ENCODE data around the gene ARRDC2. TPM values are rescaled to one million over a fixed set of nuclear protein-coding genes. Genes with fewer than 3 reads are reported as not detected.

The ARRDC2 gene
- total RNA-seq: 10 to 100 TPM; 15.8 to 16.4 TPM

DNA sequence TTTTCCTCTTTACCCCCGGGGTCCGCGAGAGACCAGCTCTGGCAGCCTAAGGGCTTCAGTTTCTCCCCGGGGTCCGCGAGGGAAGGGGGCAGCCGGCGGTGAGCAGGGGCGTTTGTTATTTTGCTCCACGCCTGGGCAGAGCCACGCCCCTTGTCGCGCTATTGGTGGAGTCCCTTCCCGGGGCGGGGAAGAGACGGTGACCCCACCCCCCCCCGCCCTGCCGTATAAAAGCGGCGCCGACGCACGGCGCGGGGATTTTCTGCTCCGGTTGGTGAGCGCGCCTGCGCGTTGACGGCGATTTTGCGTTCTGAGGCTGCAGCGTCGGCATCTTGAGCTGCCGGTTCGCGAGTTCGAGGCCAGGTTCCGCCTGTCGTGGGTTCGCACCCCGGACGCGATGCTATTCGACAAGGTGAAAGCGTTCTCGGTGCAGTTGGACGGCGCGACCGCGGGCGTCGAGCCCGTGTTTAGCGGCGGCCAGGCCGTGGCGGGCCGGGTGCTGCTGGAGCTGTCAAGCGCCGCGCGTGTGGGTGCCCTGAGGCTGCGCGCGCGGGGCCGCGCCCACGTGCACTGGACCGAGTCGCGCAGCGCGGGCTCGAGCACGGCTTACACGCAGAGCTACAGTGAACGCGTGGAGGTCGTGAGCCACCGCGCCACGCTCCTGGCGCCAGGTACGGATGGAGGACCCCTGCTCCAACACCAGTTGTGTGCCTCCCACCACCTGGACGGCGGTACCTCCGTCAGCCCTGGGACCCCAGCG is at the start of gene ARRDC2:
TSS of gene ARRDC2 (plus strand) at position 254 of the 757 bp plus-strand sequence. CDS start at position 395, 141 bp downstream.
- H3K4me1 ChIP-seq: peaks cover 3% of the 10 kb centered on the region
- H3K27me3 ChIP-seq: no peaks in the 10 kb centered on the region
- peak within 1 kb of the TSS; percentile 39 for H3K4me3 ChIP-seq
- DNase-seq: peak; percentile 93
- peak within 1 kb of the TSS; percentile 74 for H3K27ac ChIP-seq
- H3K36me3 ChIP-seq: peaks cover 9% of the 10 kb centered on the region
- H3K9ac ChIP-seq (ENCODE audit: low read depth in 2 of 2, low read length in 2 of 2): peak within 1 kb of the TSS; percentile 74 to 76
- intact Hi-C loops (cut with DNase I): loop anchor here (1.0 kb wide), 1 partner anchor 50 kb away; no protein-coding TSS in a partner anchor
- TF ChIP-seq, protein P1, sequence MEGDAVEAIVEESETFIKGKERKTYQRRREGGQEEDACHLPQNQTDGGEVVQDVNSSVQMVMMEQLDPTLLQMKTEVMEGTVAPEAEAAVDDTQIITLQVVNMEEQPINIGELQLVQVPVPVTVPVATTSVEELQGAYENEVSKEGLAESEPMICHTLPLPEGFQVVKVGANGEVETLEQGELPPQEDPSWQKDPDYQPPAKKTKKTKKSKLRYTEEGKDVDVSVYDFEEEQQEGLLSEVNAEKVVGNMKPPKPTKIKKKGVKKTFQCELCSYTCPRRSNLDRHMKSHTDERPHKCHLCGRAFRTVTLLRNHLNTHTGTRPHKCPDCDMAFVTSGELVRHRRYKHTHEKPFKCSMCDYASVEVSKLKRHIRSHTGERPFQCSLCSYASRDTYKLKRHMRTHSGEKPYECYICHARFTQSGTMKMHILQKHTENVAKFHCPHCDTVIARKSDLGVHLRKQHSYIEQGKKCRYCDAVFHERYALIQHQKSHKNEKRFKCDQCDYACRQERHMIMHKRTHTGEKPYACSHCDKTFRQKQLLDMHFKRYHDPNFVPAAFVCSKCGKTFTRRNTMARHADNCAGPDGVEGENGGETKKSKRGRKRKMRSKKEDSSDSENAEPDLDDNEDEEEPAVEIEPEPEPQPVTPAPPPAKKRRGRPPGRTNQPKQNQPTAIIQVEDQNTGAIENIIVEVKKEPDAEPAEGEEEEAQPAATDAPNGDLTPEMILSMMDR (IDR thresholded peaks at IDR 0.05): no peak
- no peaks in the 10 kb centered on the region for H3K9me3 ChIP-seq

DNA sequence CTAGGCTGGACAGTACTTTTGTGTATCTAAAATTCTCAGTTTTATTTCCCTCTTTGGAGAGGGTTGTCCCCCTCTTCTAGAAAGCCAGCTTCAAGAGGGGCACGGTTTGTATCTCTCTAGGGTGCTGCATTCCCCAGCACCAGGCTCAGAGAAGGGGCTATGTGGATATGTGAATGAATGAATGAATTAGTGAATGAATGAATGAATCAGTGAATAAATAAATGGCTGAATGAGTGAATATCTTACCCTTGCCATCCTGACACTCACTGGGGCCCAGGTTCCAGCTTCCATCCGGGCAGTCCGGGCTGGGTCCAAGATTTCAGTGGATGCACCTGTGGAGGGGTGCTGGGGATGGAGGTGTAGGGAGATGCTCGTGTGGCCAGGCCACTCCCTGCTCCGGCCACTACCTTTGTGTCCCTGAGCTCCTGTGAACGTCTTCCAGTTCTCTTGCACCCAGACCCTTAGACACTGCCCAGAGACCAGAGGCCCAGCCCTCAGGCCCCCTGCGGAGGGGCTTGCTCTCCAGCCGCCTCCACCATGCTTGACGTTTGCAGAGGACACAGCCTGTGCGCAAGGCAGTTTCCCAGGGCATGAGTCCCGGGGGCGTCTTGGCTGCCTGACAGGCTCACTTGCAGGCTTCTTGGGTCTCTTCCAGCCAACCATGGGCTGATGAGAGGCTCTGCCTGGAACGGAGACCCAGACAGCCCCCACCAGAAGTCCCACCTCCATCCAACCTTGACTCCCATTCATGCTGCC is 43.9 kb upstream of the ARRDC2 start:
- no peak overlapping the region for H3K4me3 ChIP-seq
- H3K27me3 ChIP-seq: peaks cover 18% of the 10 kb centered on the region
- DNase-seq: no peak
- no peaks in the 10 kb centered on the region for H3K9me3 ChIP-seq
- H3K36me3 ChIP-seq: no peaks in the 10 kb centered on the region
- intact Hi-C loops (cut with DNase I): no loop called here
- H3K27ac ChIP-seq: no peak overlapping the region
- H3K4me1 ChIP-seq: no peaks in the 10 kb centered on the region
- TF ChIP-seq, protein P1 (IDR thresholded peaks at IDR 0.05): no peak
- H3K9ac ChIP-seq (ENCODE audit: low read depth in 2 of 2, low read length in 2 of 2): no peak overlapping the region

DNA sequence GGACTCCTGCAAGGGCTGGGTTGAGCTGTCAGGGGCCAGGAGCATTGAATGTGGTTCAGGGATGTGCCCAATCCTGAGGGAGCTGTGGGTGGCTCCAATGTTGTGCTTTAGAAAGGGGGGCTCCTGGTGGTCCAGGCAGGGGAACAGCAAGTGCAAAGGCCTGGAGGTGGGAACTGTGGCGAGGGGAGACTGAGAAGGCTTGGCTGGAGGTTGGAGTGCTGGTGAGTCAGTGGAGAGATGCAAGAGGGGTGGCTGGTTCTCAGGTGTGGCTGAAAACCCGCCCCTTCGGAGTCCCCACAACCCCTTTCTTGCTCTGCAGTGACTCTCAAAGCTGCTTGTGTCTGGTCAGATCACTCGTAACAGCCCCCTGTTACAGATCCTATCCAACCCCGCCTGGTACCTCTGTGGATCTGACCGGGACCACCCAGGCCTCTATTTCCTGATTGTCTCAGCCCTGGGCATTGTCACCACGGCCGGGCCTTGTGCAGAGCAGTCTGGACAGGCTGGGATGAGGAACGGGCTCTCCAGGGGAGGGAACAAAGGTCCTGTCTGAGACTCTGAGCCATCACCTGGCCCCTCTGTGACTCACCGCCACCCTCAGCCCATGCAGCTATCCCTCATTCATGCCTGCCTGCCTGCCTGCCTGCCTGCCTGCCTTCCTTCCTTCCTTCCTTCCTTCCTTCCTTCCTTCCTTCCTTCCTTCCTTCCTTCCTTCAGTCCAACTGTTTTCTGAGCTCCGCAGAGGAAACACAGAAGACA is 42.4 kb upstream of the ARRDC2 start:
- DNase-seq: no peak
- Histone ChIP-seq H3K27me3 (peaks cover 18% of the 10 kb centered on the region), H3K27ac (no peak overlapping the region), H3K4me1 (no peaks in the 10 kb centered on the region), H3K4me3 (no peak overlapping the region), H3K36me3 (no peaks in the 10 kb centered on the region), H3K9me3 (no peaks in the 10 kb centered on the region), H3K9ac (ENCODE audit: low read depth in 2 of 2, low read length in 2 of 2) (no peak overlapping the region)
- TF ChIP-seq, protein P1 (IDR thresholded peaks at IDR 0.05): no peak
- intact Hi-C loops (cut with DNase I): no loop called here

DNA sequence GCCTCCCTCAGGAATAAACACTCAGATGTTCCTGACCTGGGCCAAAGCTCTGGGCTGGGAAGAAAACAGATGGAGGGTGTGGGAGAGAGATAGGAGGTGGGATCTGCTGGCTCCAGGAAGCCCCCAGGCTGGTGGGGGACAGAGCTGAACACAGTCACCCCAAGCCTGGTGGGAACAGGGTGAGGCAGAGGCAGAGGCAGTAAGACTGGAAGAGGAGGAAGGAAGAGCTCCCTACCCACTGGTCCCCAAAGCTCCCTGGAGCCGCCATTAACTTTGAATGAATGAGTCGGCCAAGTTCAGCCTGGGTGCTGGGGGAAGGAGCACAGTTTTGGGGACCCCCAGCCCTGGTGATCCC is 41.9 kb upstream of the ARRDC2 start:
- H3K36me3 ChIP-seq: no peaks in the 10 kb centered on the region
- TF ChIP-seq, protein P1 (IDR thresholded peaks at IDR 0.05): no peak
- no peaks in the 10 kb centered on the region for H3K9me3 ChIP-seq
- H3K4me1 ChIP-seq: no peaks in the 10 kb centered on the region
- H3K27ac ChIP-seq: no peak overlapping the region
- peaks cover 18% of the 10 kb centered on the region for H3K27me3 ChIP-seq
- H3K9ac ChIP-seq (ENCODE audit: low read depth in 2 of 2, low read length in 2 of 2): no peak overlapping the region
- no peak for DNase-seq
- H3K4me3 ChIP-seq: no peak overlapping the region
- intact Hi-C loops (cut with DNase I): no loop called here

DNA sequence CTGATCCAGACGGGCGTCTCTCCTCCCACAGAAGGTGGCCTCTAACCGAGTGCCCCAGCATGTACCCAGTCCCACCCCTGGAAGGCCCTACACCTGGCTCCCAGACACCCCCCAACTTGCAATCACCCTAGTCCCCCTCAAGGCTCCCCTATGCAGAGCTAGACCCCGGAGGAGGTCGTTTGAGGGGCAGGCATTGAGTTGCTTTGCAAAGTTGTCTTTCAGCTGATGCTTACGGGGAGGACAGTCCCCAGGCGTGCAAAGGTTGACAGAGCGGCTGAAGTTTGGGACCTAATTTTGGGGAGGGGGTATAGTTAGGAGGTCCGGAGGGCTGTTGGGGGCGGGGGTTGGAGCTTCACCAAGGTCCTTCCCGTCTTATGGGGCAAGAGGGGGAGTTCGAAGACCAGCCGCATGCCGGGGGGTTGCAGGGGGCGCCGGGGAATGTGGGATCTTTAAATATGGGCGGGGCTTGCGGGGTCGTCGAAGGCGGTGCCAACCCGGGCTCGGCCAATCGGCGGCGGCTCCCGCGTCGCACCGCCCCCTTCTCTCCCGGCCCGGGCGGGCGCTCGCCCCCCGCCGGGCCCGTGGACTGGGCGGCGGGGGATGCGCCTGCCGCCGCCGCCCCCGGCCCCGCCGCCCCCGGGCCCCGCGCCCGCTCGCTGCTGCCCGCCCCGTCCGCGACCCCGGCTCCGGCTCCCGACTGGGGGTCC is 41.3 kb upstream of the ARRDC2 start, which contains the start of gene KCNN1:
TSS of gene KCNN1 (plus strand) at position 558 of the 707 bp plus-strand sequence. CDS start 6,782 bp downstream, outside the sequence.
- no peaks in the 10 kb centered on the region for H3K36me3 ChIP-seq
- no peak within 1 kb of the TSS for H3K9ac ChIP-seq (ENCODE audit: low read depth in 2 of 2, low read length in 2 of 2)
- no peak within 1 kb of the TSS for H3K27ac ChIP-seq
- H3K4me3 ChIP-seq: no peak within 1 kb of the TSS
- TF ChIP-seq, protein P1 (IDR thresholded peaks at IDR 0.05): no peak
- intact Hi-C loops (cut with DNase I): no loop called here
- H3K27me3 ChIP-seq: peaks cover 18% of the 10 kb centered on the region
- no peaks in the 10 kb centered on the region for H3K4me1 ChIP-seq
- H3K9me3 ChIP-seq: no peaks in the 10 kb centered on the region
- DNase-seq: no peak

Measured in colonic mucosa (tissue), 4 donors.